GM12875 (cell line): ENCODE results near the gene PACSIN3.
A peak's percentile ranks its signal among the peaks of the same experiment; 100 is the strongest.

Source experiments
- H3K4me3 ChIP-seq: one replicate; pipeline ENCODE4 v1.5.1; 2011; ENCODE audit warnings: low read depth, low read length, control low read depth
- TF ChIP-seq, protein P1 (sequence below): IDR thresholded peaks from 2 replicates; pipeline ENCODE4 v1.5.1; 2011; ENCODE audit warnings: low read depth, mild to moderate bottlenecking, control low read depth, inconsistent platforms, low read length, moderate library complexity, borderline replicate concordance; ENCODE audit not compliant: insufficient read depth

Gene PACSIN3

DNA sequence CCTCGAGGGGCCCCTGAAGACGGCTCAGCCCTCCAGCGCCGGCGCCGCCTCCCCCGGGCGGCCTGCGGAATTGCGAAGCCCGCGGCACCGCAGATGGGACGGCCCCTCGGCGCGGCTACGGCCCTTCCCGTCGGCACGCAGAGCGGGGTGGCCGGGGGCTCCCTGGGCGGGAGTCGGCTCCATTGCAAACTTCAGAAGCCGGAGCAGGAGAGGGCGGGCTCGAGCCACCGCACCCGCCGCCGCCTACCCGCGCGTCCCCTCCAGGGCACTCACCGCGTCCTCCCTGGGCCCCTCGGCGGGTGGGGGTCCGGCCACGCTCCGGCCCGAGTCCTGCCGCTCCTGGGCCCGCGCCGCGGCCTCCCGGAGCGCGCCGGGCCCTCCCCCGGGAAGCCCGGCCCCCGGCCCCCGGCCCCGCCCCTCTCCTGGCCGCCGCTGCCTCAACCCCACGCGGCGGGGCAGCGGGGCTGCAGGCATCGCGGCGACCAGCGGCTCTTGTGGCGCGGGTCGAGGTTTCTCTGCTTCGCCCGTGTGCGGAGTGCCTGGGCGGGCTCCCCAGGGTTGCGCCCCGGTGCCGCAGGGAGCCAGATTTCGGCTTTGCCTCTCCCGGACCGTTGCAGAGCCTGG lies at the start of gene PACSIN3:
TSS of gene PACSIN3 (minus strand) at position 359 of the 624 bp plus-strand sequence. CDS start 3,707 bp downstream, outside the sequence.
- H3K4me3 ChIP-seq, result peak within 1 kb of the TSS; percentile 48
- TF ChIP-seq, protein P1, sequence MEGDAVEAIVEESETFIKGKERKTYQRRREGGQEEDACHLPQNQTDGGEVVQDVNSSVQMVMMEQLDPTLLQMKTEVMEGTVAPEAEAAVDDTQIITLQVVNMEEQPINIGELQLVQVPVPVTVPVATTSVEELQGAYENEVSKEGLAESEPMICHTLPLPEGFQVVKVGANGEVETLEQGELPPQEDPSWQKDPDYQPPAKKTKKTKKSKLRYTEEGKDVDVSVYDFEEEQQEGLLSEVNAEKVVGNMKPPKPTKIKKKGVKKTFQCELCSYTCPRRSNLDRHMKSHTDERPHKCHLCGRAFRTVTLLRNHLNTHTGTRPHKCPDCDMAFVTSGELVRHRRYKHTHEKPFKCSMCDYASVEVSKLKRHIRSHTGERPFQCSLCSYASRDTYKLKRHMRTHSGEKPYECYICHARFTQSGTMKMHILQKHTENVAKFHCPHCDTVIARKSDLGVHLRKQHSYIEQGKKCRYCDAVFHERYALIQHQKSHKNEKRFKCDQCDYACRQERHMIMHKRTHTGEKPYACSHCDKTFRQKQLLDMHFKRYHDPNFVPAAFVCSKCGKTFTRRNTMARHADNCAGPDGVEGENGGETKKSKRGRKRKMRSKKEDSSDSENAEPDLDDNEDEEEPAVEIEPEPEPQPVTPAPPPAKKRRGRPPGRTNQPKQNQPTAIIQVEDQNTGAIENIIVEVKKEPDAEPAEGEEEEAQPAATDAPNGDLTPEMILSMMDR, result 0 out of 2 replicates have a peak, but pooled peaks have one; percentile 3

- TF ChIP-seq, protein P1, result no peak
Observed at GRCh38 chr11:47235163-47235562, 48.9 kb upstream of the PACSIN3 start.

GRCh38 chr11:47234669-47235100 lies 48.5 kb upstream of the PACSIN3 start:
- no peak overlapping the region for H3K4me3 ChIP-seq
- TF ChIP-seq, protein P1, result no peak

More at GRCh38 chr11:47235163-47235562, 48.9 kb upstream of the PACSIN3 start:
- H3K4me3 ChIP-seq, result no peak overlapping the region

GRCh38 chr11:47233989-47234668 lies 47.9 kb upstream of the PACSIN3 start:
- no peak overlapping the region for H3K4me3 ChIP-seq
- TF ChIP-seq, protein P1, result peak; percentile 17; the same call in 1 of the 2 replicates

- H3K4me3 ChIP-seq, result no peak overlapping the region
- TF ChIP-seq, protein P1, result no peak
Observed at GRCh38 chr11:47233051-47233450, 46.8 kb upstream of the PACSIN3 start.

DNA sequence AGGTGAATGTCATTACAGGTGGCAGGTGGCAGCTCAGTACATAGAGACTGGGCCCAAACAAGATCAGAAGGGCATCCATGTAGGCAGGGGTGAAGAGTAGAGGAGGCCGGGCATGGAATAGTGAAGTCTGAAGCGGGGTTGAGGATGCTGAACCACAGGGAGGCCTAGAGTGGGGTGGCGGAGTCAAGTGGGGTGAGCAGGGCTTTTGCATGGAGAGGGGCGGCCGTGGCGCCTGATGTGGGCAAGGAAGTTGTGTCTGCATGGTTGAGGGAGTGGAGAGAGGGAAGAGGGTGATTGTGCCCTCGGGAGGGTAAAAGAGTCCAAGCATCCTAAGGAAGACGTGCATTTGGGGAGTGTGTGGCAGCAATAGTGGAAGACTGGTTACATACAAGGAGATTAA lies 42.9 kb upstream of the PACSIN3 start:
- TF ChIP-seq, protein P1, result no peak
- H3K4me3 ChIP-seq, result no peak overlapping the region
